ENCODE results near the gene ARL16.

Gene ARL16
- long read RNA-seq, transcript ARL16-201 (5 exons, 1,227 nt): major isoform, 61 of 96 reads
- long read RNA-seq, transcript ARL16-213 (3 exons, 2,343 nt): minor isoform, 5 of 96 reads
- long read RNA-seq, transcript ARL16-204 (5 exons, 1,526 nt): minor isoform, 8 of 96 reads
- long read RNA-seq, partial matches to known transcripts: 4 of 96 reads
- long read RNA-seq, other reads (novel, unspliced or antisense): 12 of 96 reads

DNA sequence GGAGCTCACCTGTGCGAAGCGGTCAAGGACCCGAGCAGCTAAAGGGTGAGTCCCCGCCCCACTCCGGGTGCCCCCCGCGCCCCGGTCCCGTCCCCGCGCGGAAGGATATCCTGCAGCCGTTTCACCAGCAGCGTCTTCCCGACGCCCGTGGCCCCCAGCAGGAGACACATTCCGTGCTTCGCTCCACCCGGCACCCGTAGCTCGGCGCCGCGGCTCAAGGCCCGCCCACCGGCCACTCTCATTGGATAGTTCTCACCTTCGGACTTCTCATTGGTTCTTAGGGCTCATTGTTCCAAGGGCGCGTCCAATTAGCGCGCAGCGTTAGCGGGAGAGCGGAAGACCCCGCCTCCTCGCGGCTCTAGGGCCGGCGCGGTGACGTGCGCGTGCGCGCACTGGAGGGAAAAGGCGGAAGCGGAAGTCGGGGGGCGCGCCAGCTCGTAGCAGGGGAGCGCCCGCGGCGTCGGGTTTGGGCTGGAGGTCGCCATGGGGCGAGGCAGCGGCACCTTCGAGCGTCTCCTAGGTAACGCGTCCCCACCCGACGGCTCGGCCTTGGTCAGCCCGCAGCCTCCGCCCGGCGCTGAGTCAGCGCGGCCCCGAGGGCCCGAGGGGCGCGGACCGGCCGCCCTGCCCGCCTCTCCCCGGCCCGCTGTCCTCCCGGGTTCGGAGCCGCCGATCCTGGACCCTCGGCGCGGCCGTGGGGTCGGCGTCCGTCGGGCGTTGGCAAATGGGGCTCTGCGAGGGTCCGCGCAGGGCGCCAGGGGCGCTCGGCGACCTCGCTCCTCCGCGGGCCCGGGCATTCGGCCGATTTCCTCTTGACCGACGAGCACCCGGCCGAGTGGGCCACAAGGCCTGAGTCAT is at the start of gene ARL16, which contains the start of gene HGS:
ARL16 (minus strand) TSS at position 214 of the 858 bp plus-strand sequence; CDS start at position 170, 44 bp downstream.
HGS (plus strand) TSS at position 428 of the 858 bp plus-strand sequence; CDS start at position 484, 56 bp downstream.
- Histone ChIP-seq H3K27me3 (ENCODE audit: insufficient read depth, poor library complexity, severe bottlenecking) (no peaks in the 10 kb centered on the region), H3K27ac (replicated peaks) (peak within 1 kb of the TSS; percentile 84), H3K4me3 (replicated peaks; ENCODE audit: insufficient read depth, low read length) (peak within 1 kb of the TSS; percentile 97)
- peak; percentile 98 to 99 for DNase-seq (ENCODE audit: low read depth in 1 of 2, low spot score in 1 of 2)
- TF ChIP-seq POLR2AphosphoS5 (IDR thresholded peaks at IDR 0.05; ENCODE audit: low read depth): peak; percentile 9; the same call in 1 of the 2 replicates
- peak; percentile 80 for TF ChIP-seq GABPA (IDR thresholded peaks at IDR 0.05; ENCODE audit: low read depth)
- TF ChIP-seq, protein P1, sequence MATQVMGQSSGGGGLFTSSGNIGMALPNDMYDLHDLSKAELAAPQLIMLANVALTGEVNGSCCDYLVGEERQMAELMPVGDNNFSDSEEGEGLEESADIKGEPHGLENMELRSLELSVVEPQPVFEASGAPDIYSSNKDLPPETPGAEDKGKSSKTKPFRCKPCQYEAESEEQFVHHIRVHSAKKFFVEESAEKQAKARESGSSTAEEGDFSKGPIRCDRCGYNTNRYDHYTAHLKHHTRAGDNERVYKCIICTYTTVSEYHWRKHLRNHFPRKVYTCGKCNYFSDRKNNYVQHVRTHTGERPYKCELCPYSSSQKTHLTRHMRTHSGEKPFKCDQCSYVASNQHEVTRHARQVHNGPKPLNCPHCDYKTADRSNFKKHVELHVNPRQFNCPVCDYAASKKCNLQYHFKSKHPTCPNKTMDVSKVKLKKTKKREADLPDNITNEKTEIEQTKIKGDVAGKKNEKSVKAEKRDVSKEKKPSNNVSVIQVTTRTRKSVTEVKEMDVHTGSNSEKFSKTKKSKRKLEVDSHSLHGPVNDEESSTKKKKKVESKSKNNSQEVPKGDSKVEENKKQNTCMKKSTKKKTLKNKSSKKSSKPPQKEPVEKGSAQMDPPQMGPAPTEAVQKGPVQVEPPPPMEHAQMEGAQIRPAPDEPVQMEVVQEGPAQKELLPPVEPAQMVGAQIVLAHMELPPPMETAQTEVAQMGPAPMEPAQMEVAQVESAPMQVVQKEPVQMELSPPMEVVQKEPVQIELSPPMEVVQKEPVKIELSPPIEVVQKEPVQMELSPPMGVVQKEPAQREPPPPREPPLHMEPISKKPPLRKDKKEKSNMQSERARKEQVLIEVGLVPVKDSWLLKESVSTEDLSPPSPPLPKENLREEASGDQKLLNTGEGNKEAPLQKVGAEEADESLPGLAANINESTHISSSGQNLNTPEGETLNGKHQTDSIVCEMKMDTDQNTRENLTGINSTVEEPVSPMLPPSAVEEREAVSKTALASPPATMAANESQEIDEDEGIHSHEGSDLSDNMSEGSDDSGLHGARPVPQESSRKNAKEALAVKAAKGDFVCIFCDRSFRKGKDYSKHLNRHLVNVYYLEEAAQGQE (IDR thresholded peaks at IDR 0.05; ENCODE audit: insufficient replicate concordance, low read depth): no peak
- peak; percentile 81 for TF ChIP-seq SPI1 (IDR thresholded peaks at IDR 0.05; ENCODE audit: borderline replicate concordance, low read depth)
- TF ChIP-seq, protein P2, sequence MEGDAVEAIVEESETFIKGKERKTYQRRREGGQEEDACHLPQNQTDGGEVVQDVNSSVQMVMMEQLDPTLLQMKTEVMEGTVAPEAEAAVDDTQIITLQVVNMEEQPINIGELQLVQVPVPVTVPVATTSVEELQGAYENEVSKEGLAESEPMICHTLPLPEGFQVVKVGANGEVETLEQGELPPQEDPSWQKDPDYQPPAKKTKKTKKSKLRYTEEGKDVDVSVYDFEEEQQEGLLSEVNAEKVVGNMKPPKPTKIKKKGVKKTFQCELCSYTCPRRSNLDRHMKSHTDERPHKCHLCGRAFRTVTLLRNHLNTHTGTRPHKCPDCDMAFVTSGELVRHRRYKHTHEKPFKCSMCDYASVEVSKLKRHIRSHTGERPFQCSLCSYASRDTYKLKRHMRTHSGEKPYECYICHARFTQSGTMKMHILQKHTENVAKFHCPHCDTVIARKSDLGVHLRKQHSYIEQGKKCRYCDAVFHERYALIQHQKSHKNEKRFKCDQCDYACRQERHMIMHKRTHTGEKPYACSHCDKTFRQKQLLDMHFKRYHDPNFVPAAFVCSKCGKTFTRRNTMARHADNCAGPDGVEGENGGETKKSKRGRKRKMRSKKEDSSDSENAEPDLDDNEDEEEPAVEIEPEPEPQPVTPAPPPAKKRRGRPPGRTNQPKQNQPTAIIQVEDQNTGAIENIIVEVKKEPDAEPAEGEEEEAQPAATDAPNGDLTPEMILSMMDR (IDR thresholded peaks at IDR 0.05; ENCODE audit: insufficient read depth, low read length): no peak

DNA sequence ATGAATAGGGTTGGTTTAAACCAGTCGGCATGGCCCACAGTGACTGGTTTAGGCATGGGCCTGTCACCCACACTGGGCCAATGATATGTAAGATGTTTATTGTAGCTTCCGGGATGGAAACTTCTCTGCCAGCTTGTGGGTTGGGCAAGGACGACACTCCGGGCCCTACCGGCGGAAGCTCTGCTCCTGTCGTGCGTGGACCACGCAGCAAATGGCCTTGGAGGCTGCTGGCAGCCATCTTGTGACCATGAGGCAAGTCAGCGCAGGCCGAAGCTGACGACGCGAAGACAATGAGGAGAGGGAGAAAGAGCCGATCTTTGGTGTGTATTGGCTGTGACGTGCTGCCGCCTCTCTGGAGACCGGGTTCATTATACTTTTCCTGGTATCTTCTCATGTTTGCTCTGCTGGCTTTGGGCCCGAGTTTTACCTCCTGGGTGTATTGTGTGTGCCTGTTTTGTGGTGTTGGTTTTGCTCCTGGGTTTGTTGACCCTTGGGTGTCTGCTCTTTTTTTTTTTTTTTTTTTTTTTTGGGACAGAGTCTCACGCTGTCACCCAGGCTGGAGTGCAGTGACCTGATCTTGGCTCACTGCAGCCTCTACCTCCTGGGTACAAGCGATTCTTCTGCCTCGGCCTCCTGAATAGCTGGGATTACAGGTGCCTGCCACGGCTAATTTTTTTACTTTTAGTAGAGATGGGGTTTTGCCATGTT is 43.9 kb upstream of the ARL16 start:
- Histone ChIP-seq H3K27me3 (ENCODE audit: insufficient read depth, poor library complexity, severe bottlenecking) (no peaks in the 10 kb centered on the region), H3K4me3 (replicated peaks; ENCODE audit: insufficient read depth, low read length) (no peak overlapping the region), H3K27ac (replicated peaks) (no peak overlapping the region)
- TF ChIP-seq GABPA (IDR thresholded peaks at IDR 0.05; ENCODE audit: low read depth) (no peak), POLR2AphosphoS5 (IDR thresholded peaks at IDR 0.05; ENCODE audit: low read depth) (no peak), SPI1 (IDR thresholded peaks at IDR 0.05; ENCODE audit: borderline replicate concordance, low read depth) (no peak)
- TF ChIP-seq, protein P2 (IDR thresholded peaks at IDR 0.05; ENCODE audit: insufficient read depth, low read length): no peak
- TF ChIP-seq, protein P1 (IDR thresholded peaks at IDR 0.05; ENCODE audit: insufficient replicate concordance, low read depth): no peak
- no peak for DNase-seq (ENCODE audit: low read depth in 1 of 2, low spot score in 1 of 2)

- no peak overlapping the region for H3K27ac ChIP-seq (replicated peaks)
Measured at GRCh38 chr17:81726004-81726403, 42.4 kb upstream of the ARL16 start.

More at GRCh38 chr17:81726004-81726403, 42.4 kb upstream of the ARL16 start:
- Histone ChIP-seq H3K4me3 (replicated peaks; ENCODE audit: insufficient read depth, low read length) (no peak overlapping the region), H3K27me3 (ENCODE audit: insufficient read depth, poor library complexity, severe bottlenecking) (no peaks in the 10 kb centered on the region)
- TF ChIP-seq SPI1 (IDR thresholded peaks at IDR 0.05; ENCODE audit: borderline replicate concordance, low read depth) (no peak), GABPA (IDR thresholded peaks at IDR 0.05; ENCODE audit: low read depth) (no peak), POLR2AphosphoS5 (IDR thresholded peaks at IDR 0.05; ENCODE audit: low read depth) (no peak)
- TF ChIP-seq, protein P2 (IDR thresholded peaks at IDR 0.05; ENCODE audit: insufficient read depth, low read length): no peak
- TF ChIP-seq, protein P1 (IDR thresholded peaks at IDR 0.05; ENCODE audit: insufficient replicate concordance, low read depth): no peak
- DNase-seq (ENCODE audit: low read depth in 1 of 2, low spot score in 1 of 2): no peak

Measured in HL-60 (cell line).